Measurements from ENCODE around the gene OPCML. TPM values are rescaled to one million over a fixed set of nuclear protein-coding genes. Genes with fewer than 3 reads are reported as not detected.

The OPCML gene
- total RNA-seq, 2 donors from 2014 or later = 0.34 TPM; not detected in 1

GRCh38 chr11:133541720-133542095 lies 9.4 kb upstream of the OPCML start:
- 30% methylated on average over 7 of the region's 7 CpGs for WGBS
- Histone ChIP-seq H3K27me3 (replicated peaks; ENCODE audit: insufficient read depth) (no peaks in the 10 kb centered on the region), H3K9me3 (no peaks in the 10 kb centered on the region), H3K4me3 (no peak overlapping the region), H3K36me3 (no peaks in the 10 kb centered on the region), H3K4me1 (replicated peaks) (no peaks in the 10 kb centered on the region), H3K27ac (no peak overlapping the region)
- TF ChIP-seq CTCF (IDR thresholded peaks at IDR 0.05) = no peak
- no peak for TF ChIP-seq POLR2AphosphoS5 (IDR thresholded peaks at IDR 0.05)
- no peak for TF ChIP-seq POLR2A (IDR thresholded peaks at IDR 0.05)
- intact Hi-C loops (cut with DNase I) = no loop called here
- DNase-seq (ENCODE audit: low spot score) = no peak

- Histone ChIP-seq H3K27ac (no peak overlapping the region), H3K27me3 (replicated peaks; ENCODE audit: insufficient read depth) (no peaks in the 10 kb centered on the region), H3K9me3 (no peaks in the 10 kb centered on the region), H3K36me3 (no peaks in the 10 kb centered on the region), H3K4me3 (no peak overlapping the region), H3K4me1 (replicated peaks) (no peaks in the 10 kb centered on the region)
- intact Hi-C loops (cut with DNase I) = no loop called here
- no peak for DNase-seq (ENCODE audit: low spot score)
- TF ChIP-seq CTCF (IDR thresholded peaks at IDR 0.05) (no peak), POLR2A (IDR thresholded peaks at IDR 0.05) (no peak), POLR2AphosphoS5 (IDR thresholded peaks at IDR 0.05) (no peak)
- WGBS = 59% methylated on average over 10 of the region's 10 CpGs
These were observed 8.9 kb upstream of the OPCML start for GRCh38 chr11:133541021-133541719.

- H3K4me3 ChIP-seq = no peak overlapping the region
- TF ChIP-seq POLR2AphosphoS5 (IDR thresholded peaks at IDR 0.05) (no peak), POLR2A (IDR thresholded peaks at IDR 0.05) (no peak), CTCF (IDR thresholded peaks at IDR 0.05) (no peak)
- intact Hi-C loops (cut with DNase I) = no loop called here
- WGBS = 89% methylated on average over 1 of the region's 1 CpG
- H3K9me3 ChIP-seq = no peaks in the 10 kb centered on the region
- H3K27ac ChIP-seq = no peak overlapping the region
- no peaks in the 10 kb centered on the region for H3K36me3 ChIP-seq
- H3K27me3 ChIP-seq (replicated peaks; ENCODE audit: insufficient read depth) = no peaks in the 10 kb centered on the region
- no peak for DNase-seq (ENCODE audit: low spot score)
- no peaks in the 10 kb centered on the region for H3K4me1 ChIP-seq (replicated peaks)
These were observed 3.9 kb upstream of the OPCML start for GRCh38 chr11:133536198-133536597.

GRCh38 chr11:133533205-133533604 lies 904 bp upstream of the OPCML start:
- no peak overlapping the region for H3K27ac ChIP-seq
- peaks cover 8% of the 10 kb centered on the region for H3K27me3 ChIP-seq (replicated peaks; ENCODE audit: insufficient read depth)
- DNase-seq (ENCODE audit: low spot score) = no peak
- H3K36me3 ChIP-seq = no peaks in the 10 kb centered on the region
- no peak overlapping the region for H3K4me3 ChIP-seq
- no peaks in the 10 kb centered on the region for H3K9me3 ChIP-seq
- WGBS = 53% methylated on average over 6 of the region's 6 CpGs
- TF ChIP-seq POLR2AphosphoS5 (IDR thresholded peaks at IDR 0.05) = no peak
- no peak for TF ChIP-seq POLR2A (IDR thresholded peaks at IDR 0.05)
- no peak for TF ChIP-seq CTCF (IDR thresholded peaks at IDR 0.05)
- H3K4me1 ChIP-seq (replicated peaks) = no peaks in the 10 kb centered on the region
- intact Hi-C loops (cut with DNase I) = no loop called here

- H3K36me3 ChIP-seq = no peaks in the 10 kb centered on the region
- intact Hi-C loops (cut with DNase I) = no loop called here
- 22% methylated on average over 6 of the region's 6 CpGs for WGBS
- no peak for DNase-seq (ENCODE audit: low spot score)
- H3K27me3 ChIP-seq (replicated peaks; ENCODE audit: insufficient read depth) = peaks cover 11% of the 10 kb centered on the region
- H3K27ac ChIP-seq = no peak overlapping the region
- H3K4me3 ChIP-seq = no peak overlapping the region
- H3K4me1 ChIP-seq (replicated peaks) = no peaks in the 10 kb centered on the region
- no peak for TF ChIP-seq POLR2A (IDR thresholded peaks at IDR 0.05)
- no peak for TF ChIP-seq POLR2AphosphoS5 (IDR thresholded peaks at IDR 0.05)
- no peak for TF ChIP-seq CTCF (IDR thresholded peaks at IDR 0.05)
- H3K9me3 ChIP-seq = no peaks in the 10 kb centered on the region
These were observed 843 bp downstream of the OPCML start for GRCh38 chr11:133531458-133531857.

All from prostate gland (tissue), 2 donors.